ENCODE data around the gene OGDH. TPM values are rescaled to one million over a fixed set of nuclear protein-coding genes. Genes with fewer than 3 reads are reported as not detected.

Gene OGDH
- total RNA-seq, 1 experiment from 2014 or later: 47.9 TPM

DNA sequence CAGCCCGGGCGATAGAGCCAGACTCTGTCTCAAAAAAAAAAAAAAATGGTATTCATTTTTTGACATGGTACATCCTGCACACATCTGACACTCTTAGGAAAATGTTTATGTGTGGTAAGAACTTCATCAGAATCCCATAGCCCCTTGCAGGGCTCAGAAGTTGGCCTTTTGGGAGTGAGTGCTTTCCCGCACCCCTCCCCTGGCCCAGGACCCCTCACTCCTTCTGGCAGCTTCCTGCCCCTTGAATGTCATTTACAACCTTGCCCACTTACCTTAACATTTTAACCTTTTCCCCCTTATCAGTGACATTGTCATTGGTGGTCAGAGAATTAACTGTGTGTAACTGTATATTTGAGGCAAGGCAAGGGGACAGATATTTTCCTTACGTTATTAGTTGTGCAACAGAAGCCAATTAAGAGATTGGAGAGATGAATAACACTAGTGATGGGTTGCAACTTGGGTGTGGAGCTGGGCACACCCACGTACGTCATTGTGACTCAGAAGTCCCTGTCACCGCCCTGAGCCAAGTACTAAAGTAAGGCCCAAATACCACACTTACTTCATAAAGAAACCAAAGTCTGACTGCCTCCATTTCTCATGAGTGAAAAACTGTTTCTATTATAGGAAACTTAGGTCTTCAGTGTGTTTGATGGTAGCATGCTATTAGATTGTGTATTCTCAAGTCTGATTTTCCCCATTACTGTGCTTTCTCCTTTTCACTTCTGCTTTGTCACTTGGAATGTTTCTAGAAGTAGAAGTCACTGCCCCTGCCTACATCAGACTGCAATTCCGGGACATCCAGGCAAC, 31.6 kb downstream of the OGDH start:
- peak; percentile 91 for DNase-seq (ENCODE audit: low read depth)

DNA sequence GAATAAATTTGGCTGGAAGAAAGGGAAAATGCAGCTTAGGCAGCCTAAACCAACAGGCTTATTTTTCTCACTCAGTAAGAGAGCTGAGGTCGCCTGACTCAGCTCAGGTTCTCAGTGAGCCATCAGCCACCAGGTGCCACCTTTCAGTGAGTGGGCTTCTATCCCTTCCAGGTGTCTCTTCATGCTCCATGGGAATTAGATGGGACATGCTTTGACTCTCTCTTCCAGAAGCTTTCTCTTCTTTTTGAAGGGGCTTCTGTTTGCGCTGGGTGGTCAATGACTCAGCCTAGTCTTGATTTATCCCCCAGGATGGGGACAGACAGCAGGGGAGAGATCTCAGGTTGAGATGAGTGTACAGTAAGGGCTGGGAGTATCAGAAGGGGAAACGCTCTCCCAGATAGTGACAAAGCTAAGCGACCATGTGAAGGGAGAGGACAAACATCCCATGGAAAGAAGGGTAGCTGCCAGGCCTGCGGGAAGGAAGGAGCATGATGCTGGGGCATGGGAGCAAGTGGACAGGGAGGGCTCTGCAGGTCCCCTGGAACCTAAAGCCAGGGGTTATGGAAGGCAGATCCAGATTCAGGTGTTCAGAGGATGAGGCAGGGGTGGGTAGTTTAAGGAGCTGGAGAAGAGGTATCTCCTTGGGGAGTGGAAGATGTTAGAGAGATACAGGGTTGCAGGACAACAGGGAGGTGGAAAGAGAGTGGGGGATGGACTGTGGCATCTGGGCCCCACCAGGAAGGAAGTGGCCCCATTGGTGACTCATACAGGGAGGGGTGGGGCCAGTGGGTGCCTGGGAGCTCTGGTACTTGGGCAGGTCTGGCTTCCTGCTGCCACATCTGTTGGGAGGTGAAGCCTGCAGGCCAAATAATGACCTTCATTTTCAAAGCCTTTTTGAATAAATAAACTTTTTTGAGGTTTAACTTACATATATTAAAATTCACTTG, 32.5 kb downstream of the OGDH start:
- peak; percentile 96 for DNase-seq (ENCODE audit: low read depth)

DNA sequence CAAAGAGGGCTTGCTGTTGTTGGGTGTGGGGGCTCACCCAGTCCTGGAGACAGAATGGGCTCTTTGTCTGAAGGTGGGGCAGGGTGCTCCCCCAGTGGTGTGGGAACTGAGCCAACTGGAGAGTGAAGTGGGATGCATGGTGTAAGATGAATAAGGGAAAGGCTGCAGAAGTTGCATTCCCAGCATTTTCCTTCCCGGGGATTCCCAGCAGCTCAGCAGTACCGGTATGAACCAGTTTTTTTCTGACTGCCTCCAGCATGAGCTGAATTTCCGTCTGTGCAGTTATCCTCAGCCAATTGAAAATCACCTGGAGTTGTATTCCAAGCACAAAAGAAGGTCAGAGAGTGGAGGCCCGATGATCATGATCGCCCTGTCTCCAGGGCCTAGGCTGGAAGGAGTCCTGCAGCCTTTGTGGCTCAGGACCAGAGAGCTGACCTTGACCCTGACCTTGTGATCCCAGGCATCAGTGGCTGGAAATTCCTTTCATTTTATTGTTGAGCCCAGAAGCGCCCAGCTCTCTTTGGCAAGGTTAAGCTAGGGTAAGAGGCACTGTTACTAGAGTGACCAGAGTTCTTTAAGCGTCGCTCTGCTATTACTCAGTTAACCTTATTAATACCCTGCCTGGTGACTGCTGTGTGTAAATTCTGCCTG, 33.4 kb downstream of the OGDH start:
- DNase-seq (ENCODE audit: low read depth): peak; percentile 90

DNA sequence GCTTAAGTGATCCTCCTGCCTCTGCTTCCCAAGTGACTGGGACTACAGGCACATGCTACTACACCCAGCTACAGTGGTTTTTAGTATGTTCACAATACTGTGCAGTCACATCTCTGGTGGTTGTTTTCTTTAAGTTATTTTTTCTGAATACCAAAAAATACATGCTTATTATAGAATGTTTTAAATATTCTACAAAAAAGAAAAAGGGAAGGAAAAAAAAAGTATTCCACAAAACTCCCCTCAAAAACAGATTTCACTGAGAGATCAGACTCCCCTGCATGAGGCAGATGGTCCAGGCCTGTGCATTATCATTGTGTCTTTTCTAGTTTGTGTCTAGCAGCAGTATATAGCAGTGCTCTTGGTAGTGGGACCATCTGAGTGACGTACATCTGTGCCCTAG, 36.8 kb downstream of the OGDH start:
- no peak for DNase-seq (ENCODE audit: low read depth)

DNA sequence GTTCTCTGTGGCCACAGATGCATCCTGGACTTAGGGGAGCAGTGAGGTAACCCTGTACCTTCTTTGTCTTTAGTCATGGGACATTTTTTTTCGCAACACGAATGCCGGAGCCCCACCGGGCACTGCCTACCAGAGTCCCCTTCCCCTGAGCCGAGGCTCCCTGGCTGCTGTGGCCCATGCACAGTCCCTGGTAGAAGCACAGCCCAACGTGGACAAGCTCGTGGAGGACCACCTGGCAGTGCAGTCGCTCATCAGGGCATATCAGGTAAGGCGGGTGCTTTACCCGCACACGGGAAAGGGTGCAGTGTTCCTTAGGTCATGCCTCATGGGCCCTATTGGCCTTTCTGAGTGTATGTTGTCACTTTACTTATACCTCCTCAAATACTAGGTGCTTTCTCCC, 38.8 kb downstream of the OGDH start:
- DNase-seq (ENCODE audit: low read depth): no peak

DNA sequence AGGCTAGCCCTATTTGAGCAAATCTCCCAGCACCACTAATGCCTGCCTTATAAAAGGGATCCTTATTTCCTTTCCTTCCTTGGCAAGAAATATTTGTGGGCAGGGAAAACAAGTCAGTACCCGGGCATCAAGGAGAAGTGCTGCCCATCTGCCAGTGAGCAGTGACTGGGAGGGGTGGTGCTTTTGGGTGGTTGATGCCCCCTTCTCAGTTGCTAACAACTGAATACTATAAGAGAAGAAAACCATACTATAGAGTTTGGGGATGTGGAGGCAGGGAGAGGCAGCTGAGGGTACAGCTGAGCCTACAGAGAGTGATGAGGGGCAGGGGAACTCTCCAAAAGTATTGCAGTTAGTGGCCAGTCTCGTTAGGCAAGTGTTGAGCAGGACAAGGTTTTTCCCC, 39.3 kb downstream of the OGDH start:
- no peak for DNase-seq (ENCODE audit: low read depth)

DNA sequence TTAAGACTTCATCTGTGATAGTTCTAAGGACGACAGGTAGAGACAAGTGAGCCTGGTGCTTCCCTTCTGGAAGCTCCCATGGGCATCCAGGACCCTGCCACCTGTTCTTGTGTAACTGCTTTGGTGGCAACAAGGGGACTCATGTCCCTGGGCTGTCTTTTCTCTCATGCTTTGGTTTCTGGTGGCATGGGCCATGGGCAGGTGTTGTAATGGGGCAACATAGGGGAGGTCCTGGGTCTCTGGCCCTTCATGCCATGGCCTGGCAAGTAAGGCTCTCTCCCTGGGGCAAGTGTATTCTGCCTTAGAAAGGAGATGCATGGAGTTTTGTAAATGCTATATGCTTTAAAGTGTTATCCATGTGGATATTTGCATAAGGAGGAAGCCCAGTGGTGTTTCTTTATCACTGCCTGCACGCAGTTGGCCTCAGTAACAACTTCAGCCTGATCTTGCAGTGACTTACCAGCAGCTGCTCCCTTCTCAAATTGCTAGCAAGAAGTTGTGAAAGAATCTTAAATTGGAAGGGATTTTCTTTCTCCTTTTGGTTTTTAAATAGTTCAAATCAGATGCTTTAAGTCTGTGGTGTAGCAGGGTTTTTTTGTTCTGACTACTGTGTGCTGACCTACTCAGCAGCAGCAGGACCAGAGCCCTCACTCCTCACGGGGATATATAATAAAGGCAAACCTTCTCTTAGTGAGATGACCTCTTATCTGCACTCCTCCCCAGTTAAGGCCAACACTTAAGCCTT, 39.9 kb downstream of the OGDH start:
- DNase-seq (ENCODE audit: low read depth): no peak

DNA sequence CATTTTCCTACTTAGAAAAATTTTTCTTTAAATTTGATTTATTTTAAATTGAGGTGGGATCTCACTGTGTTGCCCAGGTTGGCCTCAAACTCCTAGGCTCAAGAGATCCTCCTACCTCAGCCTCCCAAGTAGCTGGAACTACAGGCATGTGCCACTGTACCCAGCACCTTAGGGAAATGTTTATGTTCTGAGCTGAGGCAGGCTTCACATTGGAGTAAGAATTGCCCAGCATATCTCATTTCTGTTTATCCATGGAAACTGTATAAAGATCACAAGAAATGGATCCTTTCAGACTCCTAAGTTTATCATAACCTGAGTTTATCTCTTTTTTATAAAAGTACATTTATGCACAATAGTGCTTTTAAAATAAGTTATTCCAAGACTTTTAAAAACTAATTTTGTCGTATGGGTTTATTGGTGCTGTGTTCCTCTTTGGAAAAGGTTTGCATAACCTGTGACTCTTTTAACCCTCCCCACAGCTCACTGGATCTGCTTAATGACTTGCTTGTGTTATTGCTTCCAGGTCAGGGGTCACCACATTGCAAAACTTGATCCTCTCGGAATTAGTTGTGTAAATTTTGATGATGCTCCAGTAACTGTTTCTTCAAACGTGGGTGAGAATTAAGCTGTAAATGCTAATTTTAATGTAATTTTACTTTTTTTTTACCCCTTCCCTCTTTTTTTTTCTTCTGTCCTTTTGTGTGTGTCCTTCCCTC, 40.7 kb downstream of the OGDH start:
- no peak for DNase-seq (ENCODE audit: low read depth)

DNA sequence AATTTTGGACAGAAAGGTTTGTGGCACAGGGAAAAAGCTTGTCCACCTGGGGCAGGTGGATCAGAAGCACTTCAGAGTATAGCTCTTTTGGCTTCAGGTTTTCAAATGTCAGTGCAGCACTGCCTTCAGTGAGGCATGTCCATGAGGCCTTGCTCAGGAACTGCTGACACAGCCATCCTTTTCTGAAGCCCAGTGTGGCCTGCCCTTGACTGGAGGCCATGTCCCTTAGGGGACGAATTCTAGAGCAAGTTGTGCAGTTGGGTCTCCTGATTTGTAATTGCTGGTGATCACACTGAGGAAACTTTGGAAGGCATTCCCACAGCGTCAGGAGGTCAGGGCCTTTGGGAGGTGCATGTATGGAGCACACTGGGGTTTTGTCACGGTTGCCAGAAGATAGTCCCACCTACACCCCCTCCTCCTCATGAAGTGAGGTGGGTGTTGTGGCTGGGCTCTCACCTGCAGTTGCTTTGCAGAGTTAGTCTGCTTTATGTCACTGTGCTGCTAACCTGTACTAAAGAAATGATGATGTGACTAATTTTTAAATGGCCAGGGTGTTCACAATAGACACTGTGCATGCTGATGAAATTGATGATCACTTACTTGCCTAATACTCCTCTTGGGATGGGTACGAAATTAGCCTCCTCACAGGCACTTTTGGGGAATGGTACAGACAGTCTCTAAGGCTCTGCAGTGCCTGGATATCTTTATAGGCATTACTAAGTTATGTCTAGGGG, 41.7 kb downstream of the OGDH start:
- no peak for DNase-seq (ENCODE audit: low read depth)

DNA sequence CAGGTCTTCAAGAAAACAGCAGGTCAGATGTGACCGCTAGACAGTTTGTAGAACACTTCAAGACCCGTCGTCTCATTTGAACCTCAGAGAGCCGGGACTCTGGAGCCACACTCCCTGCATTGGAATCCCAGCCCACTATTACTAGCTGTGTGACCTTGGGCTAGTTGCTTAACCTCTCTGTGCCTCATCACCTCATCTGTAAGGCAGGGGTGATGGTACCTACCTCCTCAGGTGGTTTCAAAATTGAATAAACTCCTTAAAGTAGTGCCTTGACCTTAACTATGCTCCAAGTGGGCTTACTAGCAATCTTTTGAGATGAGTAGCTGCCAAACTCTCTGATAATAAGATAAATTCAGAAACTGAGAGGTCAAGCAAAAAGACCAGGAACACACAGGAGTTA, 43.8 kb downstream of the OGDH start:
- no peak for DNase-seq (ENCODE audit: low read depth)

DNA sequence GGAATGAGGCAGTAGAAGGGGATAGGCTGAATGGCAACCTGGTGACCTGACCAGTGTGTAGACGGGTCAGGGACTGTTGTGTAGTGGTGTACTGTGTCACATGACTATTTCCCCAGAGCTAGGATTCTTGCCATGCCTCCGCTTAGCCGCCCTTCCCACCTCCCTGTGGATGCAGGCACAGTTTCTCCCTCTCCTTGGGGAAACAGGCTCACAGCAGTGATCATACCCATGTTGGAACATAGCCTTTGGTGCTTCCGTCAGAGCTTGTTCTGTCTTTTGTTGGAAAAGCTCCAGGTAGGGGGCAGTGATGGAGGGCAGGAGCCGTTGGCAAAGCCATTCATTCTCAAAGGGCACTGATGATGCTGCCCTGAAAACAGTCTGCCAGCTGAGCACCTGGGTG, 44.3 kb downstream of the OGDH start:
- no peak for DNase-seq (ENCODE audit: low read depth)

DNA sequence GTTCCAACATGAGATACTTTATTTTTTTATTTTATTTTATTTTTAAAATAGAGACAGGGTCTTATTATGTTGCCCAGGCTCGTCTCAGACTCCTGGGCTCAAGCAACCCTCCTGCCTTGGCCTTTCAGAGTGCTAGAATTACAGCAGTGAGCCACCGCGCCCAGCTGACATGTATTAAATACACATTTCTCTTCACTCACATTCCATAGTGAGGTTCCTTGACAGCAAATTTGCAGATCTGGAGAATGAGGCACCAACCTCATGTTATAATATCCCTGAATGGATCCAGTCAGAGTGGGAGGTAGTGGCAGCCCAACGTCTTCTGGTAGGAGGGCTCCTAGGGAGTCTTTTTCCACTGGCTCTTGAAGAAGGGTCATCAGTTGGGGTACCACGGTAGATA, 46.1 kb downstream of the OGDH start:
- DNase-seq (ENCODE audit: low read depth): no peak

DNA sequence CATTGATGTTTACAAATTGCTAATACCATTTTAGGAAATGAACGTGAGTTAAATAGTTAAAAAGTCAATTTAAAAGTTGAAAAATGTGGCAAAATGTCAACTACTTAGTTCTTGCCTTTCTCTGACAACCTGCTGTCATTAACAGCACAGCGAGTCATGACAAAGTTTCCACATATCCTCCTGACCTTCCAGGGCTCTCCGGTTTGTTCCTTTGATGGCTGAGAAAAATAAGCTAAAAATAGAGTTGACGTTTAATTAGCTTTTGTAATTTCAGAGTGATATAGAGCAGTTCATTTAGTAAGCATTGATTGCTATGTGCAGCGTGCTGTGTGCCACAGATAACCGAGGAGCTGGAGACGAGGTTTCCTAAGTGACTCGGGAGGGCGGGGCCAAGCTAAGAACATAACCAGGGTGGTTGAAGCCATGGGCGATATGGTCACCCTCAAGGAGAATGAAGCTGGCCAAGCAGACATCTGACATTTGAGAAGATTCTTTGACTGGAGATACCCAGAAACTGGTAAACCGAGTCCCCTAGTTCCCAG, 47.9 kb downstream of the OGDH start:
- DNase-seq (ENCODE audit: low read depth): no peak

DNA sequence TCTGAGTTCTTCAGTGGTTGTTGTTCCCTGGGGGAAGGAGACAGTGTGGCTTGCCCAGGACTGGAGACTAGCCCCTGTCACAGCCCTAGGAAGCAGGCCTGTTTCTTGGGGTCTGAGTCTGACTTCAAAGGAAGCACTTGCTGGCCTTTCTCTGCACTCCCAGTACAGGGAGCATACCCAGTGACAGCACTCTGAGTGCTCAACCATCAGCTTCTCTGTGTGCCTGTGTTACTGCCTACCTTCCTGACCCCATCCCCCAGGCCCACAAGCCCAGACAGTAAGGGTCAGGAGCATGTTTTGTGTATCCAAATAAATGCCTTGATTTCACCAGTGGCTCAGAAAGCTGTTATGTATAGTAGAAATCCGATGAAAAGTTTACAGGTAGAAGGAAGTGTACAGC, 48.9 kb downstream of the OGDH start:
- DNase-seq (ENCODE audit: low read depth): no peak

DNA sequence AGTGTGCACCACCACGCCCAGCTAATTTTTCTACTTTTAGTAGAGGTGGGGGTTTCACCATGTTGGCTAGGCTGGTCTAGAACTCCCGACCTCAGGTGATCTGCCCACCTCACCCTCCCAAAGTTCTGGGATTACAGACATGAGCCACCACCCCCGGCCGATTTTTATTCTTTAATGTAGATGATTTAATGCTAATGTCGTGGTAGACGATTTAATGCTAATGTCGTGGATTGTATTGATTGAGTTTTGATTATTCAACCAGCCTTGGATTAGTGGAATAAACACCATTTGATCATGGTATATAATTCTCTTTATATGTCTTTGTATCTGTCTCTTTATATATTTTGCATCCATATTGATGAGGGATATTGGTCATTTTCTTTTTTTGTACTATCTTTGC, 52.6 kb downstream of the OGDH start:
- no peak for DNase-seq (ENCODE audit: low read depth)

DNA sequence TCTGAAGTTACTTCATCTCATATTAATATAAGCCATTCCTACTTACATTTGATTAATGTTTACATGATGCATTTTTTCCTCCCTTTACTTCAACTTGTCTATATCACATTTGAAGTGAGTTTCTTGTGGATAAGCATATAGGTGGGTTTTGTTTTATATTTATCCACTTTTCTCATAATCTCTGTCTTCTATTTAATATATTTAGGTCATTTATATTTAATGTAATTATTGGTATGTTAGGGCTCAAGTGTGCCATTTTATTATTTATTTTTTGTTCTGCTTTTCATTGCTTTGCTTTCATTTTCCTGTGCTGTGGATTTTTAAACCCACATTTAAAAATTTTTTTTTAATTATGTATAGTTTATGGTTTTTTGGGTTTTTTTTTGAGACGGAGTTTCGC, 54.8 kb downstream of the OGDH start:
- no peak for DNase-seq (ENCODE audit: low read depth)

DNA sequence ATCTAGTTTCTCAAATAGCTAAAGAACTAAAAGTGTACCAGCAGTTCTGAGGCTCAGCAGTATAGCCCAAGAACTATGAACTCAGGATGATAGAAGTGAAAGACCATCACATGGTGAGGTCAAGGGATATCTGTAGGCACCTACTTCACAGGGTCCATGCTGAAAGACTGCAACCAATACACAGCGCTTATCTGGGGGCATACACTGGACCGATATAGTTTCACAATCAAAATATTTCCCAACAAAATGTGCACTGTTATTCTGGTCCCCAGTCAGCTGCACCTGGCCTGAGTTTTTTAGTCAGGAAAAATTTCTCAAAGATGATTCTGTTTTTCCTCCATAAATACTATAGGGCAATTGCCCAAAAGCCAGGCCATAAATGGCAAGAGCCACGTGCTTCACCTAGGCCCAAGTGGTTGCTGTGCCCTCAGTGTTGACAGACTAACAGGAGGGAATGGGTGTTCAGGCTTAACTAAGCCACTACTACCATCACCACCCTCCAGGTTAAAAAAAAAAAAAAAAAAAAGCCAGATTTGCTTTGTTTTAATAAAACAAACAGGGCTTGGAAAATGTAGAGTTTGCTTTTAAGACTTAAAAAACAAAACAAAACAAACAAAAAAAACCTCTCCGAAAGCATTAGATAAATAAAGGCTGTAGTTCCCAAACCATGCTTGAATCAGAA, 58.5 kb downstream of the OGDH start:
- no peak for DNase-seq (ENCODE audit: low read depth)

DNA sequence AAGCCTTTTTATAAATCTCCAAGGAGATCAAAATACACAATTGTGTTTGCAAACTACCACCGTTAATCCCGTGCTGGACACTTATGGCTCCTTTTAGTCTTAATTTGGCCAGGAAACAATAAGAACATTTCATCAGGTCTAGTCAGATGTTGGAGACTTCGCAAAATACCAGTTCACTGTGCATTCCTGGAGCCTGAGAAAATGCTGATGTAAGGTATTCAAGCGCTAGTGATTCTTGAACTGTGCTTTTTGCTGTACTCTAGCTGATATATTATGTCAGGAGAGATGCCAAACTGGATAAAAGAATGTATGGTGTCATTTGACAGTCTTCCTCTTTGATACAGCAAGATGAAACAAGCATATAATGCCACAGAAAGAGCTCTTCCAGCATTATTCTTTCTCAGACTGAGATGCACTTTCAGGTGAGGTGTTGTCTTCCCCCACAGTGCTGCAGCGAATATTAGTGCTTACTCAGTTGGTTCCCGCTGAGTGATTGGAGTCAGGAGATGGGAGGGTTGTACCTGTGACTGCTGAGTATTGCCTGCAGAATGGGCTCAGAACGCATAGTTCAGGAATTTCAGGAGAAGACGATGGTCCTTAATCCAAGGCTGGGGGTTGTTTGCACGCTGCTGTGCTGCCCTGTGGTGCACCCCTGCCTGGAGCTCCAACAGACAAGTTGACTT, 59.2 kb downstream of the OGDH start:
- no peak for DNase-seq (ENCODE audit: low read depth)

DNA sequence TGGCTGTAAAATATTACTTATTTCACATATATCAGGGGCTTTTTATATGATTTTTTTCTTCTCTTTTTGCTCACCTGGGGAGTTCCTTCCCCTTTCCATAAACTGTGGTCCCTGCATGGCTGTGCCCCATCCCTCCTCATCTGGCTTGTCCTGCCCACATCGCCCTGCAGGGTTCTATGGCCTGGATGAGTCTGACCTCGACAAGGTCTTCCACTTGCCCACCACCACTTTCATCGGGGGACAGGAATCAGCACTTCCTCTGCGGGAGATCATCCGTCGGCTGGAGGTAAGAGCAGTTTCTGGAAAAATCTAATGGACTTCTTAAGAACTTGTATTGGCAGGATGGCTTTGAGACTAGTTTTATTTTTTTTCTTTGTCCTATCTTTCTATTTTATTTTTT, 60.1 kb downstream of the OGDH start:
- no peak for DNase-seq (ENCODE audit: low read depth)

All from RPMI7951 (cell line).